ENCODE results near the gene SAMHD1. TPM values are rescaled to one million over a fixed set of nuclear protein-coding genes. Genes with fewer than 3 reads are reported as not detected.

SAMHD1 gene
- total RNA-seq, 2 experiments from 2014 or later, result 30.6 to 35.9 TPM

DNA sequence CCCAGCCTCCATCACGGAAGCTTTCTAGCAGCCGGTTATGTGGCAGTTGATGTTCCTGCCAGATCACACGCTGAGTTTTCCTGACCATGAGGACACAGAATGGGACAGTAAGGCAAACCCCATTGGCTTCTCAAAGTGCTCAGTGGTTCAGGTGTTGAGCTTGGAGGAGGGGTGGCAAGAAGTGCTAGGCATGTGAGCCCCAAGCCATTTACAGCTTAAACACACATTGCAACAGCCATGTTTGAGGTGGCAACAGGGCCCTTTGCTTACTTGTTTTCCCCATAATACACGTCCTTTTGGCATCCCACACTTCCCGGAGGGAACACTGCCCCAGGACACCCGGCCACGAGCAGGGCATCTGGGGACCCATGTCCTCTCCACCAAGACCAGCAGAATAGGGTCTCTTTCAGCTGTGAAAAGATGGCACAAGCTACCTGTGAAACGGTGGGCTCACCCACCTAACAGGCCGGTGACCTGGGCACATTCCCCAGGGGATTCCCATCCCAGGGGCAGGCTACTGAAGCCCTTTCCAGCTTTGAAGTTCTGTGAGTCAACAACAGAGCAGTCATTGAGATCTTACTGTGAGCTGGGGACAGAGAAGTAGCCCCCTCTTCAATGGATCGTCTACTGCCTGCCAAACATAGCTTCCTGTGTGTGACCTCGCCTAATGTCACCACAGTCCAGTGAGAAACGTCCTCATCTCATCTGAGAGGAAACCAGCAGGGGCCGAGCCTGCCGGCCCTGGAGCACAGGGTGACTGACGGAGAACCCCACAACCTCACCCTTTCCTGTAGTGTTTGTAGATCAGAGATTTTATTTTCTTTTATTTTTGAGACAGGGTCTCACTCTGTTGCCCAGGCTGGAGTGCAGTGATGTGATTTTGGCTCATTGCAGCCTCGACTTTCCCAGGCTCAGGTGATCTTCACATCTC, 79.6 kb downstream of the SAMHD1 start:
- no peak for DNase-seq
- Mint-ChIP-seq H3K27ac (no peak overlapping the region), H3K27me3 (no peaks in the 10 kb centered on the region), H3K4me1 (ENCODE audit: low read depth) (no peaks in the 10 kb centered on the region), H3K9me3 (no peaks in the 10 kb centered on the region), H3K4me3 (no peak overlapping the region), H3K36me3 (ENCODE audit: low read depth) (no peaks in the 10 kb centered on the region)
- ATAC-seq, result peak; percentile 30
- TF ChIP-seq, protein P1, sequence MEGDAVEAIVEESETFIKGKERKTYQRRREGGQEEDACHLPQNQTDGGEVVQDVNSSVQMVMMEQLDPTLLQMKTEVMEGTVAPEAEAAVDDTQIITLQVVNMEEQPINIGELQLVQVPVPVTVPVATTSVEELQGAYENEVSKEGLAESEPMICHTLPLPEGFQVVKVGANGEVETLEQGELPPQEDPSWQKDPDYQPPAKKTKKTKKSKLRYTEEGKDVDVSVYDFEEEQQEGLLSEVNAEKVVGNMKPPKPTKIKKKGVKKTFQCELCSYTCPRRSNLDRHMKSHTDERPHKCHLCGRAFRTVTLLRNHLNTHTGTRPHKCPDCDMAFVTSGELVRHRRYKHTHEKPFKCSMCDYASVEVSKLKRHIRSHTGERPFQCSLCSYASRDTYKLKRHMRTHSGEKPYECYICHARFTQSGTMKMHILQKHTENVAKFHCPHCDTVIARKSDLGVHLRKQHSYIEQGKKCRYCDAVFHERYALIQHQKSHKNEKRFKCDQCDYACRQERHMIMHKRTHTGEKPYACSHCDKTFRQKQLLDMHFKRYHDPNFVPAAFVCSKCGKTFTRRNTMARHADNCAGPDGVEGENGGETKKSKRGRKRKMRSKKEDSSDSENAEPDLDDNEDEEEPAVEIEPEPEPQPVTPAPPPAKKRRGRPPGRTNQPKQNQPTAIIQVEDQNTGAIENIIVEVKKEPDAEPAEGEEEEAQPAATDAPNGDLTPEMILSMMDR (IDR thresholded peaks at IDR 0.05), result no peak
- intact Hi-C loops (cut with micrococcal nuclease), result no loop called here
- POLR2A ChIA-PET, result interaction anchor here (0.7 kb wide), 1 partner anchor 18 kb away, joined by 3 read pairs; no protein-coding TSS in a partner anchor
- CTCF ChIA-PET, result interaction anchor here (0.8 to 1.6 kb wide), 3 partner anchors 8 to 63 kb away, joined by 3 to 4 read pairs (median 4); no protein-coding TSS in a partner anchor

GRCh38 chr20:36866681-36867495, 84.6 kb downstream of the SAMHD1 start:
- Mint-ChIP-seq H3K4me3 (no peak overlapping the region), H3K27ac (no peak overlapping the region), H3K9me3 (no peaks in the 10 kb centered on the region), H3K36me3 (ENCODE audit: low read depth) (no peaks in the 10 kb centered on the region), H3K27me3 (peaks cover 12% of the 10 kb centered on the region), H3K4me1 (ENCODE audit: low read depth) (peaks cover 9% of the 10 kb centered on the region)
- DNase-seq, result no peak
- ChIA-PET CTCF (interaction anchor here (1.0 kb wide), 1 partner anchor 20 kb away, joined by 5 read pairs; no protein-coding TSS in a partner anchor), POLR2A (no interaction called here)
- TF ChIP-seq, protein P1 (IDR thresholded peaks at IDR 0.05), result no peak
- intact Hi-C loops (cut with micrococcal nuclease), result no loop called here
- ATAC-seq, result no peak

- DNase-seq, result no peak
- intact Hi-C loops (cut with micrococcal nuclease), result no loop called here
- no peaks in the 10 kb centered on the region for H3K36me3 Mint-ChIP-seq (ENCODE audit: low read depth)
- H3K27ac Mint-ChIP-seq, result no peak overlapping the region
- H3K4me1 Mint-ChIP-seq (ENCODE audit: low read depth), result peaks cover 9% of the 10 kb centered on the region
- ChIA-PET CTCF (interaction anchor here (2.5 kb wide), 1 partner anchor 58 kb away, joined by 8 read pairs; no protein-coding TSS in a partner anchor), POLR2A (no interaction called here)
- no peak overlapping the region for H3K4me3 Mint-ChIP-seq
- TF ChIP-seq, protein P1 (IDR thresholded peaks at IDR 0.05), result no peak
- H3K9me3 Mint-ChIP-seq, result no peaks in the 10 kb centered on the region
- peaks cover 16% of the 10 kb centered on the region for H3K27me3 Mint-ChIP-seq
- ATAC-seq, result no peak
Observed at GRCh38 chr20:36866164-36866563, 85.3 kb downstream of the SAMHD1 start.

GRCh38 chr20:36865861-36866149, 85.7 kb downstream of the SAMHD1 start:
- POLR2A ChIA-PET, result no interaction called here
- TF ChIP-seq, protein P1 (IDR thresholded peaks at IDR 0.05), result no peak
- Mint-ChIP-seq H3K27me3 (peaks cover 16% of the 10 kb centered on the region), H3K4me1 (ENCODE audit: low read depth) (peaks cover 9% of the 10 kb centered on the region), H3K36me3 (ENCODE audit: low read depth) (no peaks in the 10 kb centered on the region), H3K9me3 (no peaks in the 10 kb centered on the region), H3K27ac (no peak overlapping the region), H3K4me3 (no peak overlapping the region)
- CTCF ChIA-PET, result interaction anchor here (2.5 kb wide), 1 partner anchor 57 kb away, joined by 8 read pairs; no protein-coding TSS in a partner anchor
- ATAC-seq, result no peak
- no peak for DNase-seq
- intact Hi-C loops (cut with micrococcal nuclease), result no loop called here
